Activated CD4-positive, CD25-positive, alpha-beta regulatory T cell (primary cell): ENCODE measurements around the gene CCDC188.

Experiments
- DNase-seq, 4 experiments: peaks; one replicate each; lab custom pipeline; 2025; lab: John Stamatoyannopoulos, UW

CCDC188 gene

GRCh38 chr22:20147237-20147988 lies 3.4 kb downstream of the CCDC188 start:
- DNase-seq = no peak

GRCh38 chr22:20146777-20147176 lies 4.1 kb downstream of the CCDC188 start:
- DNase-seq = no peak

GRCh38 chr22:20145832-20146223 lies 5.0 kb downstream of the CCDC188 start:
- no peak for DNase-seq

- DNase-seq = no peak
Measured at GRCh38 chr22:20145206-20145831, 5.5 kb downstream of the CCDC188 start.

GRCh38 chr22:20143883-20144665 lies 6.8 kb downstream of the CCDC188 start:
- no peak for DNase-seq

GRCh38 chr22:20142711-20143621 lies 7.9 kb downstream of the CCDC188 start:
- no peak for DNase-seq

- no peak for DNase-seq
Measured at GRCh38 chr22:20141186-20142077, 9.4 kb downstream of the CCDC188 start.

GRCh38 chr22:20140521-20140964 lies 10.3 kb downstream of the CCDC188 start:
- DNase-seq = no peak

GRCh38 chr22:20140107-20140445 lies 10.8 kb downstream of the CCDC188 start:
- DNase-seq = no peak

GRCh38 chr22:20139391-20140106 lies 11.3 kb downstream of the CCDC188 start:
- DNase-seq = no peak

GRCh38 chr22:20138868-20139267 lies 12.0 kb downstream of the CCDC188 start:
- DNase-seq = no peak

- no peak for DNase-seq
Measured at GRCh38 chr22:20138417-20138738, 12.5 kb downstream of the CCDC188 start.

- DNase-seq = no peak
Measured at GRCh38 chr22:20137671-20138416, 13.0 kb downstream of the CCDC188 start.

- no peak for DNase-seq
Measured at GRCh38 chr22:20137113-20137512, 13.7 kb downstream of the CCDC188 start.

- DNase-seq = no peak
Measured at GRCh38 chr22:20136603-20136873, 14.3 kb downstream of the CCDC188 start.

- DNase-seq = no peak
Measured at GRCh38 chr22:20135806-20136602, 14.9 kb downstream of the CCDC188 start.

GRCh38 chr22:20135265-20135664 lies 15.6 kb downstream of the CCDC188 start:
- DNase-seq = no peak

- DNase-seq = no peak
Measured at GRCh38 chr22:20133930-20134549, 16.8 kb downstream of the CCDC188 start.
